Vagina (tissue), 2 donors: Measurements from ENCODE around the gene CDON. TPM values are rescaled to one million over a fixed set of nuclear protein-coding genes. Genes with fewer than 3 reads are reported as not detected.
A peak's percentile ranks its signal among the peaks of the same experiment; 100 is the strongest.

Source experiments
- DNase-seq, 2 donors: peaks; one replicate each; pipeline ENCODE4 v3.0.0-alpha.2; 2017; ENCODE audit errors: extremely low spot score in 2 of 2
- H3K27ac ChIP-seq: fragments of 200-600 bp; sonication (generic); one replicate; pipeline ENCODE4 v1.5.1; 2019
- H3K27me3 ChIP-seq: fragments of 200-600 bp; sonication (generic); one replicate; pipeline ENCODE4 v1.5.1; 2019
- H3K36me3 ChIP-seq, 2 donors: fragments of 200-600 bp; sonication (generic); one replicate each; pipeline ENCODE4 v1.5.1; 2017 to 2019
- H3K4me1 ChIP-seq: fragments of 200-600 bp; sonication (generic); one replicate; pipeline ENCODE4 v1.5.1; 2019
- H3K4me3 ChIP-seq, 2 donors: fragments of 200-600 bp; sonication (generic); 1 replicate in 1 of 2; 2 replicates in 1 of 2; pipeline ENCODE4 v1.5.1; 2016 to 2019
- H3K9me3 ChIP-seq: fragments of 200-600 bp; sonication (generic); one replicate; pipeline ENCODE4 v1.5.1; 2019
- POLR2A ChIP-seq, 2 donors: fragments of 450-650 bp; IDR thresholded peaks; one replicate each; pipeline ENCODE4 v1.6.1; 2017; ENCODE audit warnings: antibody characterized with exemption in 2 of 2, mild to moderate bottlenecking in 2 of 2, moderate library complexity in 2 of 2
- POLR2AphosphoS5 ChIP-seq, 2 donors: sonication (generic); formaldehyde crosslinking; IDR thresholded peaks; one replicate each; pipeline ENCODE4 v1.9.0; 2017; ENCODE audit warnings: antibody characterized with exemption in 2 of 2, mild to moderate bottlenecking in 2 of 2, low read depth in 1 of 2; ENCODE audit not compliant: insufficient read depth in 1 of 2
- intact Hi-C: fragments of 100-400 bp; cut with DNase I; formaldehyde crosslinking; loops from one replicate; pipeline ENCODE4 v1.15.1; 2023
- total RNA-seq: library from RNA; depleted of rRNA; stranded (reverse); fragments of >200 nt; gene quantifications from one replicate; pipeline ENCODE4 v1.2.3, GENCODE V29; 2016
- TF ChIP-seq, protein P1 (sequence below), 3 experiments: fragments of 450-650 bp in 2 of 3; fragments of 200-600 bp in 1 of 3; sonication (generic) in 1 of 3; IDR thresholded peaks; one replicate each; pipeline ENCODE4 v1.5.1; 2017 to 2019; ENCODE audit warnings: antibody characterized with exemption in 3 of 3, mild to moderate bottlenecking in 2 of 3, moderate library complexity in 2 of 3

CDON gene
- total RNA-seq, 1 donor from 2014 or later: 9.8 TPM

DNA sequence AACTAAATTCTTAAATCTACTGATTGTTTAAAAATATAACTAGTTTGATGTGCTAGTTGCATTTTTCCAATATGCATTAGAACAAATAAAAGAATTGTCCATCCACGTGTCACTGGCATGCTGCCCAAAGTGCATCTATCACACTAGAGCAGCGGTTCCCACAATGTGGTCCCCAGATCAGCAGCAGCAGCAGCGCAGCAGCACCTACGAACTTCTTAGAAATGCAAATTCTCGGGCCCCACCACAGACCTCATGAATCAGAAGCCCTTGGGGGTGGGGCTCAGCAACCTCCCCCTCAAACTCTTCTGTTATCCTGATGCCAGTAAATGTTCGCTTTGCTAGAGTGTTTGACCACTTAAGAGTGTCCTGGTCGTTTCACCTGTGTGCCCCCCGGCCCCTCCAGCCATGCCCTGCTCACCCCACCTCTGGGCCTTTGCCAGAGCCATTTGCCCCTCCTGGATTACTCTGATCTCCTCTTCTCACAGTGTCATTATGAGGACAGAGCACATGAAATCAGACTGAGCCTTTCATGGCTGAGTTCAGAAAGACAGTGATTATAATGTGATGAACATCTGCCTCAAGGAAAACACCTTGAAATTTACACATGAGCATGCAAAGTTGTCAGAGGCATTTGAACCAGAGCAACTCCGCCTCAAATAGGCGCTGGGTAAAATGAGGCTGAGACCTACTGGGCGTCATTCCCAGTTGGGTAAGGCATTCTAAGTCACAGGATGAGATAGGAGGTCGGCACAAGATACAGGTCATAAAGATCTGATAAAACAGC lies 129.4 kb downstream of the CDON start:
- Histone ChIP-seq H3K4me3 (no peak overlapping the region), H3K27ac (no peak overlapping the region), H3K36me3 (no peaks in the 10 kb centered on the region), H3K9me3 (no peaks in the 10 kb centered on the region), H3K27me3 (no peaks in the 10 kb centered on the region), H3K4me1 (peaks cover 9% of the 10 kb centered on the region)
- TF ChIP-seq, protein P1, sequence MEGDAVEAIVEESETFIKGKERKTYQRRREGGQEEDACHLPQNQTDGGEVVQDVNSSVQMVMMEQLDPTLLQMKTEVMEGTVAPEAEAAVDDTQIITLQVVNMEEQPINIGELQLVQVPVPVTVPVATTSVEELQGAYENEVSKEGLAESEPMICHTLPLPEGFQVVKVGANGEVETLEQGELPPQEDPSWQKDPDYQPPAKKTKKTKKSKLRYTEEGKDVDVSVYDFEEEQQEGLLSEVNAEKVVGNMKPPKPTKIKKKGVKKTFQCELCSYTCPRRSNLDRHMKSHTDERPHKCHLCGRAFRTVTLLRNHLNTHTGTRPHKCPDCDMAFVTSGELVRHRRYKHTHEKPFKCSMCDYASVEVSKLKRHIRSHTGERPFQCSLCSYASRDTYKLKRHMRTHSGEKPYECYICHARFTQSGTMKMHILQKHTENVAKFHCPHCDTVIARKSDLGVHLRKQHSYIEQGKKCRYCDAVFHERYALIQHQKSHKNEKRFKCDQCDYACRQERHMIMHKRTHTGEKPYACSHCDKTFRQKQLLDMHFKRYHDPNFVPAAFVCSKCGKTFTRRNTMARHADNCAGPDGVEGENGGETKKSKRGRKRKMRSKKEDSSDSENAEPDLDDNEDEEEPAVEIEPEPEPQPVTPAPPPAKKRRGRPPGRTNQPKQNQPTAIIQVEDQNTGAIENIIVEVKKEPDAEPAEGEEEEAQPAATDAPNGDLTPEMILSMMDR (IDR thresholded peaks at IDR 0.05): no peak
- TF ChIP-seq POLR2A (IDR thresholded peaks at IDR 0.05): no peak
- no peak for TF ChIP-seq POLR2AphosphoS5 (IDR thresholded peaks at IDR 0.05; ENCODE audit: insufficient read depth in 1 of 2, low read depth in 1 of 2)
- intact Hi-C loops: no loop called here
- peak in 1 of 2 donors; percentile 79 for DNase-seq

DNA sequence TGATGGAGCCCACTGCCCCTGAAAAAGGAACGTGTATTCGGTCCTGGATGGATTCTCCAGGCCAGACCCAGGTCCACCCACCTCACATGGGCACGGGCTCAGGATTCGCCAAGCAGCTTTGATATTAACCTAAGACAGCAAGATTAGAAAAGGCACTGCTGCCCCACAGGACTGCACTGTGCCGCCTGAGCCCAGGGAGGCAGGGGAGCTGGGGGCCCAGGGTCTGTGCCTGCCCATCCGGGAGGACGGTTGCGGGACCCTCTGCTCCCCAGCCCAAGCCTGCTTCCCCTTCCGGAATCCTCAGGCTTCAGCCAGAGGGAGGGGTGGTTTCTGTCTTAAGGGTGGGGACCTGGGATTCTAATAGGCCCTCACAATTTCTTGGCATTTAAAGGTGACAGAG lies 130.4 kb downstream of the CDON start:
- no peak overlapping the region for H3K4me3 ChIP-seq
- no peak for TF ChIP-seq POLR2AphosphoS5 (IDR thresholded peaks at IDR 0.05; ENCODE audit: insufficient read depth in 1 of 2, low read depth in 1 of 2)
- TF ChIP-seq, protein P1 (IDR thresholded peaks at IDR 0.05): no peak
- TF ChIP-seq POLR2A (IDR thresholded peaks at IDR 0.05): no peak
- H3K27ac ChIP-seq: no peak overlapping the region
- H3K4me1 ChIP-seq: peaks cover 9% of the 10 kb centered on the region
- DNase-seq: peak in 1 of 2 donors; percentile 81
- no peaks in the 10 kb centered on the region for H3K36me3 ChIP-seq
- no peaks in the 10 kb centered on the region for H3K9me3 ChIP-seq
- intact Hi-C loops: no loop called here
- H3K27me3 ChIP-seq: no peaks in the 10 kb centered on the region

DNA sequence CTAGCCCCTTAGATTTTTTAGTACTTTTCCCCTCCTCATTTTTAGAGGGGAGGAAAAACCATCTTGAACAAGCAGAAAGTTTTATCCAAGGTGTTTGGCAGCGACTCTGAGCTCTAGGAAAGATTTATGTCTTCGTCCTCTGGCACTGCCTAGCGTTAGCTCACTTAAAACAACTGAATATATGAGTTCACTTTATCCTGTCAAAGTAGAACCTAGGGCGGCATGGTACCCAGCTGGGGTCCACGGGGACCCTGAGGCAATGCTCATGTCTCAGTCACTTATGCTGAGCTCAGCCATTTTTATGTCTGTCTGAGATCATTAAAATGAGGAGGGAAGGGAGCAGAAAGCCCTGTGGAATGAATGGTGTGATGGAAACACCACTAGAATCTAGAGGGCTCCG lies 131.0 kb downstream of the CDON start:
- Histone ChIP-seq H3K4me1 (peaks cover 9% of the 10 kb centered on the region), H3K36me3 (no peaks in the 10 kb centered on the region), H3K9me3 (no peaks in the 10 kb centered on the region), H3K27ac (no peak overlapping the region), H3K27me3 (no peaks in the 10 kb centered on the region), H3K4me3 (no peak overlapping the region)
- intact Hi-C loops: no loop called here
- no peak for TF ChIP-seq POLR2AphosphoS5 (IDR thresholded peaks at IDR 0.05; ENCODE audit: insufficient read depth in 1 of 2, low read depth in 1 of 2)
- TF ChIP-seq, protein P1 (IDR thresholded peaks at IDR 0.05): no peak
- no peak for TF ChIP-seq POLR2A (IDR thresholded peaks at IDR 0.05)
- DNase-seq: peak in 1 of 2 donors; percentile 79

DNA sequence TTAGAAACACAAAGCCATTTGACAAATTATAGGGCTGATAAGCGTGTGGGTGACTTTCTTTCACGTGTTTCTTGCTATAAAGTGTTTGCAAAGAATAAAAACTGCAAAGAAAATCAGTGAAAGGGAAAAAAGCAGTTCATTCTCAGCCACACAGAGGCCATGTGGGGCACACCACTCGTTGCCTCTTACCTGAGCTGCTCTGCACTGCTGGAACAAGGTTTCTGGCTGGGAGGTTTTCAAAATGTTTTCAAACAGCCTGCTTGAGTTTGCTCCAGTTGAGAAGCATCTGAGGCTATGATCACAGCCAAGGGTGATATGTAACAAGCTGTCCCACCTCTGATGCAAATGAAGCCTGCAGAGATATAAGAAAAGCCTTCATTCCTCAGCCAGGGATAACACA lies 131.6 kb downstream of the CDON start:
- Histone ChIP-seq H3K36me3 (no peaks in the 10 kb centered on the region), H3K4me1 (peaks cover 9% of the 10 kb centered on the region), H3K27me3 (no peaks in the 10 kb centered on the region), H3K4me3 (no peak overlapping the region), H3K9me3 (no peaks in the 10 kb centered on the region), H3K27ac (no peak overlapping the region)
- DNase-seq: peak in 1 of 2 donors; percentile 60
- intact Hi-C loops: no loop called here
- TF ChIP-seq POLR2A (IDR thresholded peaks at IDR 0.05) (no peak), POLR2AphosphoS5 (IDR thresholded peaks at IDR 0.05; ENCODE audit: insufficient read depth in 1 of 2, low read depth in 1 of 2) (no peak)
- TF ChIP-seq, protein P1 (IDR thresholded peaks at IDR 0.05): no peak

DNA sequence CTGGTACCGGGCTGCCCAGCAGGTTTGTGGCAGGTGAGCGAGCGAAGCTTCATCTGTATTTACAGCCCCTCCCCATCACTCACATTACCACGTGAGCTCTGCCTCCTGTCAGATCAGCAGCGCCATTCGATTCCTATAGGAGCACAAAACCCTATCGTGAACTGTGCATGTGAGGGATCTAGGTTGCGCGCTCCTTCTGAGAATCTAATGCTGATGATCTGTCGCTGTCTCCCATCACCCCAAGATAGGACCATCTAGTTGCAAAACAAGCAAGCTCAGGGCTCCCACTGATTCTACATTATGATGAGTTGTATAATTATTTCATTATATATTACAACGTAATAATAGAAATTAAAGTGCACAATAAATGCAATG lies 132.6 kb downstream of the CDON start:
- H3K27me3 ChIP-seq: no peaks in the 10 kb centered on the region
- H3K27ac ChIP-seq: no peak overlapping the region
- intact Hi-C loops: no loop called here
- DNase-seq: peak in 1 of 2 donors; percentile 56
- H3K4me3 ChIP-seq: no peak overlapping the region
- H3K4me1 ChIP-seq: peaks cover 3% of the 10 kb centered on the region
- H3K36me3 ChIP-seq: no peaks in the 10 kb centered on the region
- no peaks in the 10 kb centered on the region for H3K9me3 ChIP-seq
- TF ChIP-seq POLR2A (IDR thresholded peaks at IDR 0.05): no peak
- TF ChIP-seq, protein P1 (IDR thresholded peaks at IDR 0.05): no peak
- no peak for TF ChIP-seq POLR2AphosphoS5 (IDR thresholded peaks at IDR 0.05; ENCODE audit: insufficient read depth in 1 of 2, low read depth in 1 of 2)
